Medulla oblongata (tissue), 1 donor: ENCODE measurements around the gene CCL16.
"Not testable (repeated sequence)": the region's sequence is repeated elsewhere in the genome, so short reads cannot be mapped to it uniquely, and the experiment has no call there.

Source experiments
- DNase-seq: peaks from one replicate; pipeline ENCODE4 v3.0.0-alpha.2; 2015; ENCODE audit errors: extremely low spot score

The CCL16 gene, protein sequence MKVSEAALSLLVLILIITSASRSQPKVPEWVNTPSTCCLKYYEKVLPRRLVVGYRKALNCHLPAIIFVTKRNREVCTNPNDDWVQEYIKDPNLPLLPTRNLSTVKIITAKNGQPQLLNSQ

DNA sequence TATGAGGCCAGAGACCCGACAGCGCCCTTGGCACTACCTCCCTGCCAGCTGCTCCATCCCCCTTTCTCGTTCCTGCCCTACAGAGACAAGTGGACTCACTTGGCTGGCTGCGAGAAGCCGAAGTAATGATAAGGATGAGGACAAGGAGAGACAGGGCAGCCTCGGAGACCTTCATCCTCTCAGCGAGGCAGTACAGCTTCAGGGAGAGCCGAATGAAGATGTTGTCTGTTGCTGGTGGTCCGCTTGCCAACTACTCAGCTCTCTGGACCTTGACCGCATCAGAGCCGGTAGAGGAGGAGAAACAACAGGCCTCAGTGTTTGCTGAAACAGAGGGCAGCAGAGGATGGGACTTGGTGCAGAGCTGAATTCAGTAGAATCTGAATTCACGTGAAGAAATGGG is at the start of gene CCL16:
Gene CCL16, minus strand, starts transcription at position 252 of the 400 bp plus-strand sequence. Its CDS starts 77 bp downstream, at position 175.
- DNase-seq, result no peak

- DNase-seq, result no peak
Measured at GRCh38 chr17:36030956-36031355, 49.7 kb upstream of the CCL16 start.

- DNase-seq, result no peak
Measured at GRCh38 chr17:36027761-36028160, 46.5 kb upstream of the CCL16 start.

GRCh38 chr17:36024106-36024869 is 43.0 kb upstream of the CCL16 start:
- DNase-seq, result no peak

GRCh38 chr17:36019423-36019822 is 38.1 kb upstream of the CCL16 start:
- DNase-seq, result no peak

DNA sequence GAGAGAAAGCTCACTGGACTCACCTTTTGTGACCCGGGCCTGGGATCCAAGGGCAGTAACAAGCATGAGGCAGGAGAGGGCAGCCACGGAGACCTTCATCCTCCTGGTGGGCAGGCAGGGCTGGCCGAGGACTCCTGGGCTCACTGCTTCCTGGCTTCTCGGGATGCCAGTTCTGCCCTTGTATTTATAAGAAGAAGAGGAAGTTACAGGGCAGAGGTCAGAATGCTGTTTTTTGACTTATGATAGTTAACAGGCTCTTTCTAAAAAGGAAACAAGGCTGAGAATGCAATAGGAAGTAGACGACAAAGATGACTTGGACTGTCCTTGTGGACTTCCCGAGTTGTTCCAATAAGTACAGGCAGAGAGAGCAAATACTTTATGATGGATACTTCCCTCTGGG is 36.5 kb upstream of the CCL16 start, which contains the start of gene CCL23:
Gene CCL23, minus strand, starts transcription at position 174 of the 400 bp plus-strand sequence. Its CDS starts 75 bp downstream, at position 99.
- peak; percentile 14 for DNase-seq

- no peak for DNase-seq
Measured at GRCh38 chr17:36016555-36016954, 35.3 kb upstream of the CCL16 start.

- DNase-seq, result not testable (repeated sequence)
Measured at GRCh38 chr17:36015895-36016294, 34.6 kb upstream of the CCL16 start.

GRCh38 chr17:36014946-36015345 is 33.6 kb upstream of the CCL16 start:
- DNase-seq, result no peak

- DNase-seq, result no peak
Measured at GRCh38 chr17:36011201-36011600, 29.9 kb upstream of the CCL16 start.

GRCh38 chr17:36008998-36009665 is 27.8 kb upstream of the CCL16 start:
- no peak for DNase-seq

- DNase-seq, result no peak
Measured at GRCh38 chr17:36004594-36005108, 23.4 kb upstream of the CCL16 start.

DNA sequence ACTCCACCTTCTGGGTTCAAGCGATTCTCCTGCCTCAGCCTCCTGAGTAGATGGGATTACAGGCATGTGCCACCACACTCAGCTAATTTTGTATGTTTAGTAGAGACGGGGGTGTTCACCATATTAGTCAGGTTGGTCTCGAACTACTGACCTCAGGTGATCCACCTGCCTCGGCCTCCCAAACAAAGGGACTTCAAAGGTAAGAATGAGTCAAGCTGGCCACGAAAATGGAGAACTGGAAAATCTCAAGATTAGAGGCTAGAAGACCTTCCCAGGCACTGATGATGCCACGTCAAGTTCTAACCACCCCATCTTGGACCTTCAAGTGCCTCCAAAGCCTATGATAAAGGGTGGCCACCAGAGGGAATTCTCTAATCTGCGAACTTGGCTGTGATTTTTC is 21.3 kb upstream of the CCL16 start:
- DNase-seq, result no peak

GRCh38 chr17:36001862-36002603 is 20.7 kb upstream of the CCL16 start:
- no peak for DNase-seq

DNA sequence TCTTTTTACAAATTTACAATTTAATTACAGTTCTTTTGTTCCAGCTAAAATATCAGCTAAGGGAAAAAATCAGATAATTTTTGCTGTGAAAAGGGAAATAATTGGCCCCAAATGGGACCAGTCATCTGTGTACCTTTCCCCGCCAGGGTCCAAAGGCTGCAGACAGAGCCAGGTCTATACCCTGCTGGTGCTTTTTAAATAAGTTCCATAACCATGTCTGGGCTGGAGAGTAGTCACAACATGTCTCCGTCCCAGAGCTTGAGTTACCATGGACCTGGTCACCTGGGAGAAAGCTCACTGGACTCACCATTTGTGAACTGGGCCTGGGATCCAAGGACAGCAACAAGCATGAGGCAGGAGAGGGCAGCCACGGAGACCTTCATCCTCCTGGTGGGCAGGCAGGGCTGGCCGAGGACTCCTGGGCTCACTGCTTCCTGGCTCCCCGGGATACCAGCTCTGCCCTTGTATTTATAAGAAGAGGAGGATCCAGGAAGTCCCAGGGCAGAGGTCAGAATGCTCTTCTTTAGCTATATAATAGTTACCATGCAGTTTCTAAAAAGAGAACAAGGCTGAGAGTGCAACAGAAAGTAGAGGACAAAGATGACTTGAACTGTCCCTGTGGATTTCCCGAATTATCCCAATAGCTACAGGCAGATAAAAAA is 19.9 kb upstream of the CCL16 start, which contains the start of gene CCL15:
Gene CCL15, minus strand, starts transcription at position 444 of the 662 bp plus-strand sequence. Its CDS starts 61 bp downstream, at position 383.
- no peak for DNase-seq

- DNase-seq, result no peak
Measured at GRCh38 chr17:36000732-36001109, 19.4 kb upstream of the CCL16 start.

DNA sequence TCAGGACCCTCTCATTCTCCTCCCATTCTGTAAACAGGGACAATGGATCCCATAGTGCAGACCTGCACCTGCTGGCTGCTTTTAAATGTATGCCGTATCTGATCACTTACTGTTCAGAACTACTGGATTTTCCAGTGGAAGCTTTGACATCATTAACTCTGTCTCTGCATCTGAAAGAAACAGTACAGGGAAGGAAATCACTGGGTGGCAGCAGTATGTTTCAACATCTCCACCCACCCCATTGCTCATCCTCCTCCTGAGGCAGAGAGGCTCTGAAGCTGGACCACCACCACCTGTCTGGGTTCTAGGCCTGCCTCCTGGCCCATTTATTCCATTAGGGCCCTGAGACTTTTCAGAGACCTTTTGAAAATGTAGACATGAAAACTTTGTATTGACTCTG is 17.5 kb upstream of the CCL16 start:
- DNase-seq, result no peak

DNA sequence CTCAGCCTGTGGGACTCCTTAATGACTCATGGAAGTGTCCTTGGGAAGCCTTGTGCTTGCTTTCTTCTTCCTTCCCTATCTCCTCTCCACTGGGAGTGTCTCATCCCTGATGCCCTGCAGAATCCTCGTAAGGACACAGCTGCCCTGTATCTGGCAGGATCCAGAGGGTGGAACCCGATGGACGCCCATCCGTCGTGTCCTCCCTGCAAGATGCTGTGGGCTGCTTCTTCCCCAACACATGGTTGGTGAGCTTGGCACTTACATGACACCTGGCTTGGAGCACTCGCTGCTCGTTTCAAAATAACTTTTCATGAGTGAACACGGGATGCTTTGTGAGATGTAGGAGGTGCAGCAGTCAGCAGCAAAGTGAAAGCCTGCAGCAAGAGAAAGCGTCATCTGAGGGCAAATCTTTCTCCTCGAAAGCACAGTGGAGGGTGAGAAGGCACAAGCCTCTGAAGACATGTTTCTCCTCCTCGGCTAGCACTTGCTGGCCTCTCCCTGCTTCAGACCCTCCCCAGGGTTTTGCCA is 16.8 kb upstream of the CCL16 start:
- DNase-seq, result no peak

DNA sequence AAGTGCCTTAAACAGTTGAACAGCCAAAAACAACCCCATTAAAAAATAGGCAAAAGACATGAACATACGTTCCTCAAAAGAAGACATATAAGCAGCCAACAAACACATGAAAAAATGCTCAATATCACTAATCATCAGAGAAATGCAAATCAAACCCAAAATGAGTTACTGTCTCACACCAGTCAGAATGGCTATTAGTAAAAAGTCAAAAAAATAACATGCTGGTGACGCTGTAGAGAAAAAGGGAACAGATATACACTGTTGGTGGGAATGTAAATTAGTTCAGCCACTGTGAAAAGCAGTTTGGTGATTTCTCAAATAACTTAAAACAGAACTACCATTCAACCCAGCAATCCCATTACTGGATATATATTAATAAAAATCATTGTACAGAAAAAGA is 14.0 kb upstream of the CCL16 start:
- not testable (repeated sequence) for DNase-seq

GRCh38 chr17:35991075-35991474 is 9.8 kb upstream of the CCL16 start:
- DNase-seq, result no peak

GRCh38 chr17:35988164-35988563 is 6.9 kb upstream of the CCL16 start:
- no peak for DNase-seq
